GM19468 (cell line): ENCODE measurements around the gene AKR1E2.

Experiments used
- ATAC-seq: cut with Tn5 transposase; IDR thresholded peaks from one replicate; pipeline ENCODE4 v1.9.1; 2021; ENCODE audit warnings: mild to moderate bottlenecking, moderate library complexity, moderate number of reproducible peaks; ENCODE audit not compliant: unreplicated experiment; ENCODE audit errors: extremely low read depth

AKR1E2 gene

DNA sequence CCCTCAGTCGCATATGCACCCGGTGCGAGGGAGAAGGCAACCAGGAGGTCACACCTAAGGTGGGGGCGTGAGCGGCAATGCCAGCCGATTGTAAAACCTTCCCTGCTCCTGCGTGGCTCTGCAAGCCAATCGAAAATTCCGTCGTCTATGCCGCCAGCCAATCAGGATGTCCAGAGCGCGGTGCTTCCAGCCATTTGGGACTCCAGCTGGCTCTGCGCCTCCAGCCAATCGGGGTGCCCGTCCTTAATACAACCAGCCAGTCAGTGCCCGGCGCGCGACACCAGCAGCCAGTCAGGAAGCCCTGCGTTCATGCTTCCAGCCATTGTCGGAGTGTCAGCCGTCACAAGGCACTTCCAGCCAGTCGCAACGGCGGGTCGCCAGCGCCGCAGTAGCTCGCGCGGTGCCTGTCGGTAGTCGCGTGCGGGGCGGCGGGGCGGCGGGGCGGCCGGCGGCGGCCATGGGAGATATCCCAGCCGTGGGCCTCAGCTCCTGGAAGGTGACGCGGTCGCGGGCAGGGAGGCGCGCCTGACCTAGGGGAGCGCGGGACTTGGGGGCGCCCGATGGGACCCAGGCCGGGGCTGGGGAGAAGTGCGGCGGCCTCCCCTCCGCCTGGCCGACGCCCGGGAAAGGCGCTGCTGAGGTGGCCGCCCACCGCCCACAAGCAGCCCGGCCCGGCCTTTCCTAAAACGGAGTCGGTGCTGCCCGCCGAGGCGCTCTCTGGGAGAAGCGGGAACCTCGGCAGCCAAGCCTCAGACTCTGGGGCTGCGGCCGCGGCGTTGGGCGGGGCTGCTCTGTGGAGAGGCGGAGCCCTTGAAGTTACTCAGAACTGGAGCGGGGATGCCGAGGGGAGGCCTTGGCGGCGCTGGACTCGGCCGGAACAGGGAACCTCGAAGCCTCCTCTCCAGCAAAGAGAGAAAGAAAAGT lies at the start of gene AKR1E2:
Gene AKR1E2 (plus strand): TSS at position 340 of the 924 bp plus-strand sequence. CDS start 118 bp downstream, at position 458.
- ATAC-seq = no peak

GRCh38 chr10:4776234-4776638 lies 49.8 kb upstream of the AKR1E2 start:
- no peak for ATAC-seq

GRCh38 chr10:4778761-4779160 lies 47.2 kb upstream of the AKR1E2 start:
- no peak for ATAC-seq

DNA sequence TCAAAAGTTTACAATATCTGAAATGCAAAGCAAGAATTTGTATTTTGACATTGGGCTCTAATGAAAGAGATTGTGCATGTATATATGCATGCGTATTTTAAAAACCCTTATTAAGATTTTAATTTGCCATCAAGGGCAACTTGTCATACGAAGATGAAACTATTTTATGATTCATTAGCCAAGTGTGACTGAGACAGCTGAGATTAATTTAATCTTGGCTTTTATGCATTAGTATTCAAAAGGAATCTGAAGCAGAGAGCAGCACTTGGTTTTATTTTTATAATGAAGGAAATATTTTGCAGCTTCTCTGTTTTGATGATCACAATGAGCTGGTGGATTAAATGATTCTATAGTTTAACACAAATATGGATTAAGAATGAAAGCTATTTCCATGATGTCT lies 45.9 kb upstream of the AKR1E2 start:
- ATAC-seq = no peak

GRCh38 chr10:4780782-4781181 lies 45.2 kb upstream of the AKR1E2 start:
- no peak for ATAC-seq

GRCh38 chr10:4781955-4782354 lies 44.1 kb upstream of the AKR1E2 start:
- no peak for ATAC-seq

GRCh38 chr10:4784667-4785333 lies 41.2 kb upstream of the AKR1E2 start:
- ATAC-seq = no peak

DNA sequence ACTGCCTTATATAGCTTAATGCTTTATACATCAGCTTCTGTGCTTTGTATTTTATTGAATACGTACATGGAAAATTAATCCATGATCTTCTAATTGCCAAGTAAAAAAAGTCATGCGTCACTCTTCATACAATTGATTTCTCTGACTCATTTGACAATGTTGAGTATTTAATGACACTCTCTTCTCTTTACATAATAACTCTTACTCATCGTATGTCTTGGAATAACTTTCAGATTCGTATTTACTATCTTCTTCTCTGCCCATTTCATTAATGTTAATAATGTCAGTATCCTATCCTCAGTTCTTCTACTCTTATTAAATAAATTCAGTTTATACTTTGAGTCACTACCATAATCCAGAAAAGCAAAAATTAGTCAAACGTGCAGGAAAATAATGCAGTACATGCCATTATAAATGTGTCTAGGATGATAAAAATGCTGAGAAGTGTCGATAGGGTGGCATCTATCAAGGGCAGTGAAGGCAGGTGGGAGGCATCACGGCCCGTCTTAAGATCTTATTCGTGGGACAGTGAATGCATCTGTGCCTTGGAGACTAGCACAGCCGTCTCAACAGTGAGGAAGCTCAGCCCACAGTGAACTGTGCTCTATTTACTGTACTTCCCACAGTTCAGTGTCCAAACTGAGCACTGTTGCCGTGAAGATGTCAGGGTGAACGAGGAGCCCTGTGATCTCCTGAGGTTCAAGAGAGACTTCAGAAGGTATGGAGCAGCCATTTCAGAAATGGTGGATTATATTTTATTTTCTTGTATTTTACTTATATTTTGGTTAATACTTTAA lies 39.8 kb upstream of the AKR1E2 start:
- no peak for ATAC-seq

GRCh38 chr10:4790045-4790444 lies 36.0 kb upstream of the AKR1E2 start:
- ATAC-seq = no peak

DNA sequence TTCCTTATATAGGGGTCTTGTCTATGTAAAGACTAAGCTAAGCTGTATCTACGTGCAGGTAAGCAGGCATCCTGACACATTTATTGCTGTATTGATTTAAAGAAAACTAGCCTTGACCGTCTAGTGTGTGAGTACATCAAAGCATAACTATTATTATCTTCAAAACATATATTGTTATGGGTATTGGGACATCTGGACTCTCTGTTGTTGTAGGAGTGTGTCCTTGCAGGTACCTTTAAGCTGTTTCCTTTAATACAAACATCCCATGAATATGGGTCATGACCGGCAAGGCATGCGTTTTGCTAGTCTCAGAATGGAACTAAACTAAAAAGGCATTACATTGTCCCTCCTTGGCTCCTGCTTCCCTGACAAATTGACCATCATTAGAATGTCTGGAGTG lies 35.1 kb upstream of the AKR1E2 start:
- ATAC-seq = no peak

DNA sequence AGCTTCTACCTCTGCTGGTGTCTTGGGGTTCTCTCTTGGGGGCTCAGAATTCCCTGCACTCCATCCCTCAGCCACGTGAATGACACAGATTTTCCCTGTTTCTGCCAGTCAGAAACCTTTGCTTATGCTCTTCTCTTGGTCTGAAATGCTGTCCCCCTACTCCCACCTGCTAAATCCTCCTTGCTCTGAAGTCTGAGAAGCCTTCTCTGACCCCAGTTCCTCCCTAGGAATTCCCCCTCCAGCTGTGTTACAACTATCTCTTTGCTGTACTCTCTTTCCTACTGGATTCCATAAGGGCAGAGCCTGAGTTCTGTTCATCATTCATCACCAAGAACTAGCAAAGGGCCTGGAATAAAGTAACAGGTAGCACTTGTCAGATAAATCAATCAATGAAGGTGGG lies 33.6 kb upstream of the AKR1E2 start:
- ATAC-seq = no peak

GRCh38 chr10:4801405-4801804 lies 24.6 kb upstream of the AKR1E2 start:
- ATAC-seq = no peak

GRCh38 chr10:4802711-4803487 lies 23.1 kb upstream of the AKR1E2 start:
- ATAC-seq = no peak

DNA sequence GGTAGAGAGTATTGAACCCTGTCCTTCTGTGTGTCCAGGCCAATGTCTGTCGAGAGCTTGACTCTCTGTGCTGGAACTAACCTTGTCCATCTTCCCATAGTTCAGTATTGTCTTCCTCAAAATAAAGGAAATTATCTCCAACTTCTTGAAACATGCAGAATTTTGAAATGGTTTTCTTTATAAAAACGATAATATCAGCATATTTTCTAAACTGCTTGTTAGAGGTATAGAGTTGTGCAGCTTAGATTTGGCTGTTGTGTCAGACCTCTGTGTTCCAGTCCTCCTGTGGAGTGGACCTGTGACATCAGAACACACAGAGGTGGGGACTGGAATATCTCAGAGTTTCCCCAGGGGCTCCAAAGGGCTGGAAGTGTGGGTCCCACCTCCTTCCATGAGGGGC lies 22.2 kb upstream of the AKR1E2 start:
- ATAC-seq = no peak

GRCh38 chr10:4804465-4804864 lies 21.5 kb upstream of the AKR1E2 start:
- ATAC-seq = no peak

DNA sequence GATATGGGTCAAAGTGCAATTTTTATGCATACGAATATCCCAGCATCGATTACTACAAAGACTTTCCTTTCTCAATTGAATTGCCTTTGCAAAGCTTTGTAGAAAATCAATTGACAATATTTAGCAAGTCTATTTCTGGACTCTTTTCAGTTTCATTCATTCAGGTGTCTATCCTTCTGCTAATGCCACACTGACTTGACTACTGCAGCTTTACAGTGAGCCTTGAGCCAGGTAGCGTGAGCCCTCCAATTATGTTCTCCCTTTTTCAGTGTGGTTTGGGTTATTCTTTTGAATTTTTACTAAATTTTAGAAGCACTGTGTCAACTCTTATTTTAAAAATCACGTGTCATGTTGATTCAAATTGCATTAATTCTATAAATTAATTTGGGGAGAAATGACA lies 19.5 kb upstream of the AKR1E2 start:
- ATAC-seq = no peak

DNA sequence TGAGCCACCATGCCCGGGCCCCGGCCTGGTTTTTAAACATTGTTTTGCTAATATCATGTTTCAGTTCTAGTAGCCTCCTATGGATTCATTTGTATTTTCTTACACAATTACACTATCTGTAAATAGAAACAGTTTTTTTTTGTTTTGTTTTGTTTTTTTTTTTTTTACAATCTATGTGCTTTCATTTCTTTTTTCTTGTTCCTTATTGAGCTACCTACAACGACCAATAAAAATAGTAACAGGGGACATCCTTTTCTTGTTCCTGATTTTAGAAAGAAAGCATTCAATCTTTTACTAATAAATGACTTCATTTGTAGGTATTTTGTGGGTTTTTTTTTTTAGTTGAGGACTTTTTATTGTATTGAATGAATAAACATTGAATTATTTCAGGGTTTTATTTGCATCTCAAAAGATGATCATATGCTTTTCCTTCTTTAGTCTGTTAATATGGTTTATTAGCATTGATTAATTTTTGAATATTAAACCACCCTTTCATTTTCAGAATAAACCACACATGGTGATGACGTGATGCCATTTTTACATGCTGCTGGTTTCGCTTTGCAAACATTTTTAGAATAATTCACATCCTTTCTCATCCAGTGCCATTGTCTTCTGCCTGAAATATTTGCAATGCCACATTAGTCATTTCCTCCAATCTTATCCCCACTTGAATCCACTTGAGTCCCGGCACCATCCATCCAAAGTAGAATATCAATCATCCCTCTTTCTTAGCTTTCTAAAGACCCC lies 18.1 kb upstream of the AKR1E2 start:
- no peak for ATAC-seq

DNA sequence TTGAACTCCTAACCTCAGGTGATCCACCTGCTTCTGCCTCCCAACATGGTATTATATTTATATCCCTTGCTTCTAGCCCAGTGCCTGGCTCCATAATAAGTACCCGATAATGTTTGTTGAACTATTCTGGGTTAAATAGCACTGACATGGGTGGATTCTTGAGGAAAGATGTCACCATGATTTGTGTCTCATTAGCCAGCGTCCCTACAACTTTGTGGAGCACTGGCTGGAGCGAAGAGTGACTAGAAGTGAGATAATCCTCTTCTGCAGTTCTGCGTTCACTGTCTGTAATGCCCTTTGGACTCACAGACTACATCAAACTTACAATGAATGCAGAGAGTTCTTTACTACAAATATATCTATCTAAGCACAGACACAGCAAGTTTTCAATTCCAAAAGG lies 16.9 kb upstream of the AKR1E2 start:
- ATAC-seq = no peak

GRCh38 chr10:4810092-4810491 lies 15.9 kb upstream of the AKR1E2 start:
- ATAC-seq = no peak
